ENCODE measurements around the gene FANCL. TPM values are rescaled to one million over a fixed set of nuclear protein-coding genes. Genes with fewer than 3 reads are reported as not detected.

The FANCL gene
- total RNA-seq, 1 experiment from 2014 or later, result 25.7 TPM

GRCh38 chr2:58237741-58238140 is 3.4 kb downstream of the FANCL start:
- H3K27ac ChIP-seq (ENCODE audit: low read length), result no peak overlapping the region
- H3K9me3 ChIP-seq (ENCODE audit: control insufficient read depth, insufficient read depth, low read depth, low read length), result no peaks in the 10 kb centered on the region; the same call in 1 of the 2 replicates
- in situ Hi-C loops (cut with HindIII; ENCODE audit: low pct_unique_long_range_greater_than_20kb, low sequenced_read_pairs) (no loop called here), intact Hi-C loops (cut with micrococcal nuclease; ENCODE audit: unreplicated experiment) (no loop called here)
- H3K4me1 ChIP-seq (ENCODE audit: control insufficient read depth, insufficient read depth, low read length), result peaks cover 22% of the 10 kb centered on the region
- TF ChIP-seq CTCF (IDR thresholded peaks at IDR 0.05) (no peak), SIN3A (IDR thresholded peaks at IDR 0.05; ENCODE audit: borderline replicate concordance, insufficient read depth, low read depth, low read length) (no peak), REST (IDR thresholded peaks at IDR 0.05; ENCODE audit: insufficient read depth in 1 of 2, low read depth in 2 of 2, low read length in 1 of 2) (no peak), POLR2AphosphoS5 (IDR thresholded peaks at IDR 0.05; ENCODE audit: low read depth, low read length) (no peak), TCF7L2 (IDR thresholded peaks at IDR 0.05; ENCODE audit: low read depth, low read length) (no peak)
- no peaks in the 10 kb centered on the region for H3K27me3 ChIP-seq (ENCODE audit: control insufficient read depth, insufficient read depth, low read length)
- BruUV-seq (replicated peaks), result no TSS peak
- ChIA-PET CTCF (no interaction called here), POLR2A (no interaction called here)
- no peak overlapping the region for H3K4me3 ChIP-seq (ENCODE audit: low read depth in 2 of 2, low read length in 2 of 2)
- DNase-seq (ENCODE audit: low read depth, low spot score) (no peak), ATAC-seq (no peak)
- H3K36me3 ChIP-seq (ENCODE audit: control insufficient read depth, insufficient read depth, low read length), result no peaks in the 10 kb centered on the region; the same call in 1 of the 2 replicates

GRCh38 chr2:58235984-58236383 is 5.1 kb downstream of the FANCL start:
- no peak overlapping the region for H3K4me3 ChIP-seq (ENCODE audit: low read depth in 2 of 2, low read length in 2 of 2)
- peaks cover 20% of the 10 kb centered on the region; the same call in 1 of the 2 replicates for H3K4me1 ChIP-seq (ENCODE audit: control insufficient read depth, insufficient read depth, low read length)
- DNase-seq (ENCODE audit: low read depth, low spot score), result no peak
- no peaks in the 10 kb centered on the region; the same call in 1 of the 2 replicates for H3K9me3 ChIP-seq (ENCODE audit: control insufficient read depth, insufficient read depth, low read depth, low read length)
- CTCF ChIA-PET, result no interaction called here
- in situ Hi-C loops (cut with HindIII; ENCODE audit: low pct_unique_long_range_greater_than_20kb, low sequenced_read_pairs) (no loop called here), intact Hi-C loops (cut with micrococcal nuclease; ENCODE audit: unreplicated experiment) (no loop called here)
- H3K27ac ChIP-seq (ENCODE audit: low read length), result no peak overlapping the region
- no peaks in the 10 kb centered on the region for H3K27me3 ChIP-seq (ENCODE audit: control insufficient read depth, insufficient read depth, low read length)
- no peak for ATAC-seq
- H3K36me3 ChIP-seq (ENCODE audit: control insufficient read depth, insufficient read depth, low read length), result no peaks in the 10 kb centered on the region; the same call in 1 of the 2 replicates
- no peak for TF ChIP-seq REST (IDR thresholded peaks at IDR 0.05; ENCODE audit: insufficient read depth in 1 of 2, low read depth in 2 of 2, low read length in 1 of 2)
- no peak for TF ChIP-seq CTCF (IDR thresholded peaks at IDR 0.05)
- no peak for TF ChIP-seq TCF7L2 (IDR thresholded peaks at IDR 0.05; ENCODE audit: low read depth, low read length)
- TF ChIP-seq POLR2AphosphoS5 (IDR thresholded peaks at IDR 0.05; ENCODE audit: low read depth, low read length), result no peak
- no peak for TF ChIP-seq SIN3A (IDR thresholded peaks at IDR 0.05; ENCODE audit: borderline replicate concordance, insufficient read depth, low read depth, low read length)
- POLR2A ChIA-PET, result interaction anchor here (0.7 kb wide), 1 partner anchor 20 kb away, joined by 3 read pairs; no protein-coding TSS in a partner anchor
- no TSS peak for BruUV-seq (replicated peaks)
